GM19467 (cell line): Measurements from ENCODE around the gene ANKRD11.
"Not testable (repeated sequence)": the region's sequence is repeated elsewhere in the genome, so short reads cannot be mapped to it uniquely, and the experiment has no call there.

Source experiments
- ATAC-seq: cut with Tn5 transposase; IDR thresholded peaks from one replicate; pipeline ENCODE4 v1.9.1; 2021; ENCODE audit warnings: mild to moderate bottlenecking, moderate library complexity; ENCODE audit not compliant: unreplicated experiment

Gene ANKRD11

DNA sequence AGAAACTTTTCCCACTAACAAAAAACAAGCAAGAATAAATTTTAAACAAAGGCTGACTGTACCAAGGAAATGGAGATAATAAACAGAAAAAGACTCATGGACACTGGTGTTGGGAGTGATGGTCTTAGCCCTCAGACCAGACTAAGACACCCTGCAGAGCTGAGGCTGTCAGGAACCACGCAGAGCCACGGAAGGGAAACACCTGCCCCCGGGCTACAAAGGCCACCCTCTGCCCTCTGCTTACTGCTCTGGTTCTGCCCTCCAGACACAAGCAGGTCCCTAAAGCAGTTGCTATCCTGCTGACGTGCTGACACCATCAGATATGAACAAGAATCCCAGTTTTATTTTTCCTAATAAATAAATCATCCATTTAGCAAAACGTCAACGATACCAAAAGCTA lies 80.0 kb downstream of the ANKRD11 start:
- ATAC-seq = no peak

GRCh38 chr16:89409161-89409711 lies 81.1 kb downstream of the ANKRD11 start:
- ATAC-seq = no peak

DNA sequence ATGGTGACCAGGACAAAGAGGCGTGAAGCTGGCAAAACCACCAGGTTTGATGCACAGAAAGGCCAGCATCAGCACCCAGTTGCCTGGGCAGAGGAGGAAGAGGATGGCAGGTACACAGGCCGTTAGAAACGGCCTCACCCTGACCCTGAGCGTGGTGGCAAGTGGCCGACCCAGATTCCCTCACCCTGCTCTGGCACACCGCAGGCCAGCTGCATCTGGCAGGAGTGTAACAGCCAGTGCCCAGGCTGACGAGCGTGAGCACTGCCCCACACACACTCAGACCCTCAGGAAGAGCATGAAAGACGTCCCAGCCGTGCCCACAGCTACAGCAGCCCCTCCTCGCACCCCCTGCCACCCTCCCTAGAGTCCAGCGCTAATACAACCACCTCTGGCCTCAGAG lies 82.0 kb downstream of the ANKRD11 start:
- ATAC-seq = no peak

GRCh38 chr16:89407925-89408300 lies 82.4 kb downstream of the ANKRD11 start:
- no peak for ATAC-seq

DNA sequence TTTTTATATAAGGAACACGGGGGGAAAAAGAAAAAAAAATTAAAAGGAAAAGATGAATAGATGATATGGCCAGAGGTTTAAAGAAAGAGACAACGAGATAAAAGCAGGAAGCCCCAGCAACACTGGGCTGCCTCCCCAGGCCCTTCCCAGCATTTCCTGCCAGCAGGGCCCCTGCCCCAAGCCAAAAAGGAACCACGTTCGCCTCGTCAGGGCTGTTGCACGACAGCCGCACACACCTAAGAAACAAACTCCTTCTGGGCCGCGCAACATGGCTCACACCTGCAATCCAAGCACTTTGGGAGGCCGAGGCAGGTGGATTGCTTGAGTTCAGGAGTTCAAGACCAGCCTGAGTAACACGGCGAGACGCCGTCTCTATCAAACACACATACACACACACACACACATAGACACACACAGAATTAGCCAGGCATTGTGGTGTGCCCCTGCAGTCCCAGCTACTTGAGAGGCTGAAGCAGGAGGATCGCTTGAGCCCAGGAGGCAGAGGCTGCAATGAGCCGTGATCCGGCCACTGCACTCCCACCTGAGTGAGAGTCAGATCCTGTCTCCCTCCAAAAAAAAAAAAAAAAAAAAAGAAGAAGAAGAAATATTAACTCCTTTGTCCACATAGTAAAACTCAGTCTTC lies 83.0 kb downstream of the ANKRD11 start:
- ATAC-seq = no peak

- ATAC-seq = no peak
Measured at GRCh38 chr16:89406277-89406888, 84.0 kb downstream of the ANKRD11 start.

DNA sequence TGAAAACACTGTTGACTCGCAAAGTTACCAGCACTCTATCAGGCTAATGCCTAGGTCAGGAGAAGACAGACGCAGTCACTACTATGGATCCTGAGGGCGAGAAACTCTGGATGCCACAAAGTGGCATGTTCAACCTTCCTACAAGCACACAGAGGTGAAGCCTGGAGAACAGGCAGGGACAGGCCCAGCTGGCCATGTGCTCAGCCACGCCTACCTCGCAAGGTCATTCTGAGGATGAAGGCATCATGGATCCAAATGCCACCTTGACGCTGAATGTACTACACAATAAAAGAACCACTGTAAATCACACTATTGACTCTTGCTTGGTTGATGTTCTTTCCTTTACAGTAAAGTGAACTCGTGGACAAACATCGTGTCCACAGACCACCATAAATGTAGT lies 85.8 kb downstream of the ANKRD11 start:
- no peak for ATAC-seq

- ATAC-seq = no peak
Measured at GRCh38 chr16:89402962-89403361, 87.4 kb downstream of the ANKRD11 start.

DNA sequence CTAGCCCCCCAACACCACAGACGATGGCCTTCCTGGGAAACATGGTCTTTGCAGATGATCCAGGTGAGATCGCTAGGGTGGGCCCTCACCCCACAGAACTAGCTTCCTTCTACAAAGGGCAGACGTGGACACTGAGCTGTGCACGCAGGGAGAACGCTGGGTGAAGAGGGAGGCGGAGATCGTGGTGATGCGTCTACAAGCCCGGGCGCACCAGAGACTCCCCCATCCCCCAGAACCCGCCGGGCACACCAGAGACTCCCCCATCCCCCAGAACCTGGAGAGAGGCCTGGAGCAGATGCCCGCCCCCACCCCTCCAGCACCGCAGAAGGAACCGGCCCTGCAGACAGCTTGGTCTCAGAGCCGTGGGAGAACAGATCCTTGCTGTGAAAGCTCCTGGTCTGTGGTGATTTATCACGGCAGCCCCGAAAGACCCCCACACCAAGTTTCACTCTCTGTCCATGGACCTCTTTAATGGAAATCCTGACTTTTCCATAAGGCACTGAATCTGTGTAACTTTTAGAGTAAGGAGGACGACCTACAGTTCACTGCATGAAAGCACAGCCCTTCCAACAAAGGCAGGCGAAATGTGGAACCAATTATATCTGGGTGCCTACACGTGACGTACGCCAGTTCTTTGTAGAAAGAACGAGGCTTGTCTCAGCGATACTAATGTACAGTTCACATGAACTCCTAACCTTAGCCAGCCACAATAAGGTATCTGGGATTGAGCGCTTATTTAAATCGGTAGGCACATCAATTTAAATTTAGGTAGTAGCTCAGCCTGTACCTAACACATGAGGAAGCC lies 88.5 kb downstream of the ANKRD11 start:
- ATAC-seq = no peak

- ATAC-seq = no peak
Measured at GRCh38 chr16:89401205-89401604, 89.2 kb downstream of the ANKRD11 start.

- ATAC-seq = no peak
Measured at GRCh38 chr16:89400740-89401139, 89.6 kb downstream of the ANKRD11 start.

DNA sequence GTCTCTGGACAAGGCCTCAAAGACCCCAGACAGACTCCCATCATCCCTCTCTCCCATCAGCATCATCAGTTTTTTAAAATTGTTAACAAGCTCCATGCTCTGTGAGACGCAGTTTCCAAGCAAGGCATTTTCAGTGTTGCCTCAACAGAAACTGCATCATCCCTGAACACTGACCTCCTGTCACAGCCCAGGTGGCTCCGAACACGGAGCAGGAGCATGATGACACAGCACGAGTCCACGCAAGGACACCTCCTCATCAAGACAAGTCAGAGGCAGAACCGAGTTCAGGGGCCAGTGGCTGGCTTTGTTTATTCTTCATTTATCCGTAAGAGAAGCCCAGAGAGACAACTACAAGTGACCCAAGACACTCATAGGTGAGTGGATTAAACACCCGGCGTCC lies 91.4 kb downstream of the ANKRD11 start:
- no peak for ATAC-seq

- no peak for ATAC-seq
Measured at GRCh38 chr16:89397331-89397861, 93.0 kb downstream of the ANKRD11 start.

DNA sequence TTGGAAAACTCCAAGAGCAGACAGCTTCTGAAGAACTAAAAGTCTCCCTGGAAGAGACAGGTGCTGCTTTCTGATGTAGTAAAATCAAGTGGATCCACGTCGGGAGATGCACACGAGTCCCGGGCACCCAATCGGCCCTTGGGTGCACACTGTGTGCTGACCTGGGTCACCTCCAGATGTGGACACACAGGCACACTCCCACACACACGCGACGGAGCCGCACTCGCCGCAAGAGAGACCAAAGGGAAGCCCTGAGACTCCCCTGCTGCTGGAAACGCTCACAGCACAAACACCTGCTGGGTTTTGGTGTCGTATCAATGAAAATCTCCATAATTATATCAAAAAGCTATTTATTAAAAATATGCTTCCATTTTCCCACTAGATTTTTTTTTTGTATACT lies 94.2 kb downstream of the ANKRD11 start:
- ATAC-seq = no peak

GRCh38 chr16:89395150-89396142 lies 94.9 kb downstream of the ANKRD11 start:
- no peak for ATAC-seq

DNA sequence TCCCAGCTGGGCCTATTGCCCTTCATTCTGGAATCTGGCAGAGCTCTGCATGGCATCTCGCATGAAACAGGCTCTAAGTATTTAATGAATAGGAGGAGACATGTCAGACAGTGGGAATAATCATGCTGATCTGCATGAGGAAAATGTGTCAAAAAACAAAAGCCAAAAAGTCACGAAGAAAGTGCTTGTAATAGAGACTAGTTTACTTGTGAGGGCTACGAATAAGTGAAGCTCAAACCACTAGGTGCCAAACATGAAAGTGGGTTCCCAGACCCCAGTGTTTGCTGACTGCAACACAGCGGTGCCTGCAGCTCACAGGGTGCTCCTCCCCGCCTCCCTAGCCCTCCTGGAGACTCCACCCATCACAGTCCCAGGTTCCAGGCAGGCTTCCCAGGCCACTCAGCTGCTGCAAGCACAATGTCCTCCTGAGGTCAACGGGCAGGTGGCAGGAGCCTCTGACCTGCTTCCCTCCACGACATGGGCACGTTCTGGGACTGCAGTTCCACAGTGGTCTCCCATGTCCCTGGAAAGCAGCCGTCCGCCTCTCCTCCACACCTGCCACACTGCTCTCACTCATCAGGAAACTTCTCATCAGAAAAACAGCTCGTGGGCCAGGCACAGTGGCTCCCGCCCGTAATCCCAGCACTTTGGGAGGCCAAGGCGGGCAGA lies 96.5 kb downstream of the ANKRD11 start:
- no peak for ATAC-seq

DNA sequence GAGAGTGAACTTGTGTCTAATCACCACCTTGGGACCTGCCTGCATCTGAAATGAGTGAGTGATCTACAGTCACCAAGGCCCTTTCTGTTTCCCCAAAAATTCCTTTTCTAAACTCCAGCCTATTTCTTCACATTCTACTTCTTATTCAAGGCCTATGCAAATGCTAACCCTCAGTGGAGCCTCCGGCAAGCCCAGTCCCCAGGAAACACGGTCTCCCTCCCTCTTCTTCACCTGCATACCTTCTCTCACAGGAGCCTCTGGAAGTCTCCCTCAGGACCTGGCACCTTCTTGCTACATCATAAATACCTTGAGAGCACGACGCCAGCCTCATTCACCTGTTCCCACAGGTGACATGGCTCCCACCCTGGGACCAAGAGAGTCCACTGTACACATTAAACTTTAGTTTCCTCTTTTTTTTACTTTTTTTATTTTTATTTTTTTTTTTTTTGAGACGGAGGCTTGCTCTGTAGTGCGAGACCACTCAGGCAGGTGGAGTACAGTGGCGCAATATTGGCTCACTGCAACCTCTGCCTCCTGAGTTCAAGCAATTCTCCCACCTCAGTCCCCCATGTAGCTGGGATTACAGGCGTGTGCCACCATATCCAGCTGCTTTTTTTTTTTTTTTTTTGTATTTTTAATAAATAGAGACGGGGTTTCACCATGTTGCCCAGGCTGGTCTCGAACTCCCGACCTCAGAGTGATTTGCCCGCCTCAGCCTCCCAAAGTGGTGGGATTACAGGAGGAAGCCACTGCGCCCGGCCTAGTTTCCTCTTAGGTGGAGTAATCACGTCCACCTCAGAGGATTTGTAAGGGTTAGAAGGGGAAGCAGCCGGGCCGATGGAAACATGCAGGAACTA lies 97.3 kb downstream of the ANKRD11 start:
- ATAC-seq = no peak

GRCh38 chr16:89390224-89390583 lies 100.2 kb downstream of the ANKRD11 start:
- not testable (repeated sequence) for ATAC-seq
